Endodermal cell (in vitro differentiated cells): ENCODE measurements around the gene OGA. TPM values are rescaled to one million over a fixed set of nuclear protein-coding genes. Genes with fewer than 3 reads are reported as not detected.
A peak's percentile ranks its signal among the peaks of the same experiment; 100 is the strongest.

ENCODE experiments used
- DNase-seq: peaks from one replicate; pipeline ENCODE4 v3.0.0-alpha.2; 2017
- H3K27ac ChIP-seq: 2 replicates; pipeline ENCODE4 v1.5.1; 2013; ENCODE audit warnings: mild to moderate bottlenecking, low read depth, low read length, moderate library complexity
- H3K27me3 ChIP-seq: 2 replicates; pipeline ENCODE4 v1.6.1; 2013; ENCODE audit warnings: mild to moderate bottlenecking, low read length, moderate library complexity; ENCODE audit not compliant: insufficient read depth, control insufficient read depth, poor library complexity, severe bottlenecking
- H3K36me3 ChIP-seq: 2 replicates; pipeline ENCODE4 v1.7.0; 2013; ENCODE audit warnings: mild to moderate bottlenecking, low read length, moderate library complexity; ENCODE audit not compliant: control insufficient read depth, insufficient read depth
- H3K4me1 ChIP-seq: one replicate; pipeline ENCODE4 v1.7.0; 2013; ENCODE audit warnings: low read length; ENCODE audit not compliant: control insufficient read depth, insufficient read depth
- H3K4me3 ChIP-seq: 2 replicates; pipeline ENCODE4 v1.5.1; 2013; ENCODE audit warnings: mild to moderate bottlenecking, low read length, moderate library complexity
- H3K9ac ChIP-seq: 2 replicates; pipeline ENCODE4 v1.6.1; 2013; ENCODE audit warnings: mild to moderate bottlenecking, low read length, moderate library complexity; ENCODE audit not compliant: poor library complexity, severe bottlenecking; ENCODE audit errors: extremely low read depth
- H3K9me3 ChIP-seq: 2 replicates; pipeline ENCODE4 v1.6.1; 2013; ENCODE audit warnings: mild to moderate bottlenecking, low read length, moderate library complexity; ENCODE audit not compliant: control insufficient read depth
- H3K27ac Mint-ChIP-seq: 2 replicates; pipeline ENCODE4 v1.8.0; 2020; ENCODE audit warnings: mixed read lengths
- H3K27me3 Mint-ChIP-seq: 2 replicates; pipeline ENCODE4 v1.8.0; 2021; ENCODE audit warnings: mild to moderate bottlenecking, mixed read lengths; ENCODE audit not compliant: insufficient read depth
- H3K36me3 Mint-ChIP-seq: 2 replicates; pipeline ENCODE4 v1.8.0; 2020; ENCODE audit warnings: low read depth, mixed read lengths
- H3K4me1 Mint-ChIP-seq: 2 replicates; pipeline ENCODE4 v1.8.0; 2020; ENCODE audit warnings: mixed read lengths
- H3K4me3 Mint-ChIP-seq: 2 replicates; pipeline ENCODE4 v1.8.0; 2020; ENCODE audit warnings: mild to moderate bottlenecking, moderate library complexity, mixed read lengths
- H3K9me3 Mint-ChIP-seq: 2 replicates; pipeline ENCODE4 v1.8.0; 2020; ENCODE audit warnings: mild to moderate bottlenecking, mixed read lengths
- CTCF ChIP-seq: fragments of 200-600 bp; sonication (generic); conservative IDR thresholded peaks from 2 replicates; pipeline ENCODE4 v1.5.0; 2021; ENCODE audit warnings: antibody characterized with exemption, mild to moderate bottlenecking
- WGBS, 2 experiments: methylation state at CpG; one replicate each; pipeline versions ENCODE4 v1.1.5 to v1.1.7; 2013; ENCODE audit warnings: missing lambda C conversion rate in 2 of 2, mixed read lengths in 1 of 2; ENCODE audit not compliant: insufficient coverage in 1 of 2, insufficient read length in 1 of 2; 5-methylcytosine and 5-hydroxymethylcytosine counted together
- total RNA-seq, 2 donors: library from RNA; stranded (reverse); fragmentation: NEBNext Ultra II Directional in 1 of 2; extraction: Animal tissue kit (Norgen Biotek cat#: 25700) in 1 of 2; gene quantifications; 2 replicates in 1 of 2; 3 replicates in 1 of 2; pipeline ENCODE4 v1.2.1, GENCODE V29; 2021

Gene OGA
- total RNA-seq, 2 donors from 2014 or later: 138 to 149 TPM

- Mint-ChIP-seq H3K9me3 (no peaks in the 10 kb centered on the region), H3K36me3 (peaks cover 29% of the 10 kb centered on the region), H3K4me1 (peaks cover 40% of the 10 kb centered on the region), H3K4me3 (peak within 1 kb of the TSS; percentile 99), H3K27me3 (no peaks in the 10 kb centered on the region), H3K27ac (peak within 1 kb of the TSS; percentile 97)
- H3K9ac ChIP-seq: peak within 1 kb of the TSS; percentile 86
- H3K9me3 ChIP-seq: no peaks in the 10 kb centered on the region
- peak within 1 kb of the TSS; percentile 6 for H3K27ac ChIP-seq
- TF ChIP-seq CTCF: no peak
- peak within 1 kb of the TSS; percentile 90 for H3K4me3 ChIP-seq
- H3K27me3 ChIP-seq: no peaks in the 10 kb centered on the region
- H3K36me3 ChIP-seq: peaks cover 55% of the 10 kb centered on the region
- WGBS, 2 experiments: 0 to 3% methylated on average over 14 to 56 of the region's 57 CpGs
- peaks cover 14% of the 10 kb centered on the region for H3K4me1 ChIP-seq
- peak; percentile 96 for DNase-seq
Observed at GRCh38 chr10:101782811-101783735, 35.2 kb downstream of the OGA start, which contains the start of gene NPM3. Gene NPM3 (minus strand): TSS chr10:101783446. CDS start chr10:101783390, 56 bp downstream.

- peaks cover 20% of the 10 kb centered on the region for H3K36me3 Mint-ChIP-seq
- peak overlapping the region; percentile 97 for H3K27ac Mint-ChIP-seq
- H3K4me3 Mint-ChIP-seq: peak overlapping the region; percentile 99
- peaks cover 52% of the 10 kb centered on the region for H3K36me3 ChIP-seq
- no peaks in the 10 kb centered on the region for H3K9me3 Mint-ChIP-seq
- no peaks in the 10 kb centered on the region for H3K27me3 ChIP-seq
- H3K27me3 Mint-ChIP-seq: peaks cover 5% of the 10 kb centered on the region
- H3K9me3 ChIP-seq: no peaks in the 10 kb centered on the region
- peak overlapping the region; percentile 86 for H3K9ac ChIP-seq
- TF ChIP-seq CTCF: no peak
- DNase-seq: peak; percentile 59
- H3K4me1 ChIP-seq: peaks cover 18% of the 10 kb centered on the region
- peaks cover 49% of the 10 kb centered on the region for H3K4me1 Mint-ChIP-seq
- H3K4me3 ChIP-seq: peak overlapping the region; percentile 90
- WGBS, 2 experiments: 64 to 87% methylated on average over 3 to 17 of the region's 17 CpGs
- no peak overlapping the region for H3K27ac ChIP-seq
Observed at GRCh38 chr10:101781984-101782810, 36.0 kb downstream of the OGA start.

GRCh38 chr10:101781655-101781983 lies 36.6 kb downstream of the OGA start:
- no peak for DNase-seq
- H3K9me3 ChIP-seq: no peaks in the 10 kb centered on the region
- Mint-ChIP-seq H3K27me3 (peaks cover 7% of the 10 kb centered on the region), H3K4me1 (peaks cover 53% of the 10 kb centered on the region), H3K27ac (peak overlapping the region; percentile 93), H3K4me3 (peak overlapping the region; percentile 99), H3K36me3 (peaks cover 17% of the 10 kb centered on the region), H3K9me3 (no peaks in the 10 kb centered on the region)
- H3K27ac ChIP-seq: no peak overlapping the region
- H3K36me3 ChIP-seq: peaks cover 47% of the 10 kb centered on the region
- H3K4me3 ChIP-seq: peak overlapping the region; percentile 90
- peaks cover 18% of the 10 kb centered on the region for H3K4me1 ChIP-seq
- 82 to 94% methylated on average over 5 to 7 of the region's 7 CpGs for WGBS, 2 experiments
- H3K27me3 ChIP-seq: no peaks in the 10 kb centered on the region
- H3K9ac ChIP-seq: no peak overlapping the region
- TF ChIP-seq CTCF: no peak
